K562 (cell line): ENCODE data around the gene TNFSF9. TPM values are rescaled to one million over a fixed set of nuclear protein-coding genes. Genes with fewer than 3 reads are reported as not detected.
A peak's percentile ranks its signal among the peaks of the same experiment; 100 is the strongest.

ENCODE experiments used
- ATAC-seq: fragments of 200-7000 bp; cut with Tn5 transposase; 3 replicates; pipeline ENCODE4 v1.9.1; 2020; ENCODE audit warnings: moderate library complexity
- BruUV-seq: library from RNA; stranded (reverse); fragments of 400-500 nt; replicated peaks from 2 replicates; lab custom pipeline; 2021; lab: Mats Ljungman, UMichigan
- CTCF ChIA-PET: fragments of 300-600 bp; formaldehyde crosslinking; extraction: SDS; loops from one replicate; lab custom pipeline; 2021; ENCODE audit warnings: low intra/inter-chr PET ratio; lab: Yijun Ruan, JAX
- POLR2A ChIA-PET: fragments of 300-600, 350-650 bp; sonication (Branson Sonifier 250); formaldehyde crosslinking; extraction: SDS; loops from one replicate; lab custom pipeline; 2021; ENCODE audit warnings: antibody characterized with exemption, inconsistent platforms; lab: Yijun Ruan, JAX
- DNase-seq, 4 experiments: peaks; one replicate each; pipeline versions ENCODE4 v3.0.0 to v3.0.0-alpha.2; 2011 to 2018; ENCODE audit warnings: low spot score in 3 of 4, mixed read lengths in 3 of 4; ENCODE audit errors: extremely low read depth in 1 of 4
- FAIRE-seq: peaks from 2 replicates; lab custom pipeline; 2011; peaks lifted over from hg19 to GRCh38; lab: Jason Lieb, UNC
- H2AFZ ChIP-seq: 2 replicates; pipeline ENCODE4 v1.6.0; 2011; ENCODE audit warnings: low read depth, low read length, control low read depth, inconsistent platforms
- H3K27ac ChIP-seq: fragments of 200-600 bp; 3 replicates; pipeline ENCODE4 v1.8.0; 2011; ENCODE audit warnings: low read depth, mild to moderate bottlenecking, control low read depth, inconsistent platforms, low read length, moderate library complexity, mixed read lengths; ENCODE audit errors: extremely low read depth
- H3K27me3 ChIP-seq, 2 experiments: fragments of 300-600 bp in 1 of 2; 2 replicates in 1 of 2; 3 replicates in 1 of 2; pipeline versions ENCODE4 v1.6.0 to v1.8.0; 2011; ENCODE audit warnings: inconsistent platforms in 2 of 2, low read length in 2 of 2, mild to moderate bottlenecking in 1 of 2, mixed read lengths in 1 of 2, moderate library complexity in 1 of 2; ENCODE audit not compliant: control insufficient read depth in 2 of 2, insufficient read depth in 2 of 2
- H3K36me3 ChIP-seq: fragments of 300-600 bp; 3 replicates; pipeline ENCODE4 v1.8.0; 2011; ENCODE audit warnings: mild to moderate bottlenecking, low read length, inconsistent platforms; ENCODE audit not compliant: control insufficient read depth, insufficient read depth
- H3K4me1 ChIP-seq, 2 experiments: fragments of 200-600 bp in 1 of 2; replicated peaks in 1 of 2; 2 replicates in 1 of 2; 3 replicates in 1 of 2; pipeline versions ENCODE4 v1.5.1 to v1.8.0; 2011; ENCODE audit warnings: inconsistent platforms in 2 of 2, low read length in 2 of 2, mild to moderate bottlenecking in 1 of 2, mixed read lengths in 1 of 2, moderate library complexity in 1 of 2; ENCODE audit not compliant: control insufficient read depth in 2 of 2, insufficient read depth in 2 of 2
- H3K4me2 ChIP-seq: 2 replicates; pipeline ENCODE4 v1.6.1; 2011; ENCODE audit warnings: low read length, control low read depth, inconsistent platforms, mixed read lengths; ENCODE audit not compliant: insufficient read depth
- H3K4me3 ChIP-seq: fragments of 200-600 bp; sonication (generic), shearing (Covaris generic); 2 replicates; pipeline ENCODE4 v1.5.1; 2016; ENCODE audit warnings: control low read depth, inconsistent platforms
- H3K79me2 ChIP-seq: fragments of 200-600 bp; 3 replicates; pipeline ENCODE4 v1.8.0; 2011; ENCODE audit warnings: low read length, inconsistent platforms; ENCODE audit not compliant: control insufficient read depth, insufficient read depth
- H3K9ac ChIP-seq, 2 experiments: 2 replicates each; pipeline versions ENCODE4 v1.6.0 to v1.6.1; 2011; ENCODE audit warnings: low read depth in 2 of 2, low read length in 2 of 2, control low read depth in 1 of 2, inconsistent platforms in 1 of 2, mild to moderate bottlenecking in 1 of 2, mixed read lengths in 1 of 2; ENCODE audit not compliant: insufficient read depth in 1 of 2
- H3K9me1 ChIP-seq: one replicate; pipeline ENCODE4 v1.6.0; 2011; ENCODE audit warnings: inconsistent platforms, mild to moderate bottlenecking, low read length, moderate library complexity; ENCODE audit not compliant: control insufficient read depth, insufficient read depth
- H3K9me3 ChIP-seq: replicated peaks from 2 replicates; pipeline ENCODE4 v1.5.1; 2011; ENCODE audit warnings: low read depth, low read length, inconsistent platforms; ENCODE audit not compliant: control insufficient read depth, insufficient read depth
- H4K20me1 ChIP-seq: replicated peaks from 2 replicates; pipeline ENCODE4 v1.6.1; 2011; ENCODE audit warnings: low read length, inconsistent platforms, mixed read lengths; ENCODE audit not compliant: control insufficient read depth, insufficient read depth
- ATF7 ChIP-seq: fragments of 450-650 bp; IDR thresholded peaks from 2 replicates; pipeline ENCODE4 v1.7.1; 2014; ENCODE audit warnings: mild to moderate bottlenecking, moderate library complexity
- MYC ChIP-seq, 2 experiments: fragments of 250-450 bp in 1 of 2; sonication (Bioruptor Pico) in 1 of 2; IDR thresholded peaks; 2 replicates each; pipeline versions ENCODE4 v1.5.1 to v1.6.1; 2012 to 2021; ENCODE audit warnings: low read depth in 2 of 2, borderline replicate concordance in 1 of 2, improper control_type of control experiment in 1 of 2, low read length in 1 of 2, mild to moderate bottlenecking in 1 of 2, moderate library complexity in 1 of 2
- NCOA1 ChIP-seq: fragments of 450-650 bp; IDR thresholded peaks from 2 replicates; pipeline ENCODE4 v1.6.1; 2016; ENCODE audit warnings: low read depth
- PBX2 ChIP-seq, 2 experiments: IDR thresholded peaks in 1 of 2; conservative IDR thresholded peaks in 1 of 2; 2 replicates each; pipeline ENCODE4 v1.6.1; 2016; ENCODE audit warnings: low read depth in 2 of 2, mild to moderate bottlenecking in 1 of 2, missing compliant biosample characterization in 1 of 2, missing genetic modification characterization in 1 of 2, moderate library complexity in 1 of 2
- PHTF2 ChIP-seq: fragments of 250-450 bp; sonication (Bioruptor Pico); IDR thresholded peaks from 2 replicates; pipeline ENCODE4 v1.5.0; 2021; ENCODE audit warnings: mild to moderate bottlenecking
- SPI1 ChIP-seq: IDR thresholded peaks from 2 replicates; pipeline ENCODE4 v1.6.1; 2011; ENCODE audit warnings: low read depth, low read length, control low read depth, borderline replicate concordance
- XRCC5 ChIP-seq: fragments of 200-400 bp; formaldehyde crosslinking; IDR thresholded peaks from 2 replicates; pipeline ENCODE4 v1.6.1; 2017; ENCODE audit warnings: low read depth, mild to moderate bottlenecking, low read length
- ZNF766 ChIP-seq: fragments of 200-800 bp; sonication (Bioruptor generic); conservative IDR thresholded peaks from 2 replicates; pipeline ENCODE4 v1.6.1; 2016; ENCODE audit warnings: missing genetic modification characterization, missing compliant biosample characterization
- WGBS: fragments of 100-300 bp; shearing (Covaris generic); methylation state at CpG from one replicate; pipeline ENCODE4 v1.1.6; 2016; ENCODE audit warnings: low coverage, mixed read lengths; ENCODE audit not compliant: insufficient coverage; ENCODE audit errors: missing lambda C conversion rate; 5-methylcytosine and 5-hydroxymethylcytosine counted together
- in situ Hi-C: fragments of 300-500 bp; cut with MboI; formaldehyde crosslinking; loops from 4 replicates; pipeline ENCODE4 v1.15.0; 2018; ENCODE audit warnings: inconsistent platforms, mixed read lengths
- intact Hi-C: fragments of 100-400 bp; cut with micrococcal nuclease; formaldehyde crosslinking; loops from 2 replicates; pipeline ENCODE4 v1.14.2; 2022
- polyA plus RNA-seq, 8 experiments: library from polyadenylated mRNA; depleted of rRNA in 4 of 8; stranded (reverse) in 5 of 8; unstranded in 3 of 8; fragments of >200 nt; fragmentation: Nextera tagmentation in 2 of 8; fragmentation: Illumina TruSeq in 1 of 8; extraction: Ambion mirVana in 2 of 8; extraction: Trizol in 1 of 8; gene quantifications; 2 replicates each; pipeline versions ENCODE4 v1.2.1 to v1.2.3, GENCODE V29; 2011 to 2014; ENCODE audit warnings: inconsistent platforms in 1 of 8, missing spikeins in 1 of 8
- total RNA-seq, 7 experiments: library from RNA; depleted of rRNA in 6 of 7; stranded (reverse); fragments of >200 nt in 6 of 7; fragmentation: Illumina TruSeq in 2 of 7; extraction: Trizol in 2 of 7; gene quantifications; 2 replicates each; pipeline versions ENCODE4 v1.2.1 to v1.2.3, GENCODE V29; 2011 to 2021; ENCODE audit warnings: low replicate concordance in 1 of 7
- TF ChIP-seq, protein P1 (sequence below): fragments of 200-800 bp; sonication (Bioruptor generic); IDR thresholded peaks from 2 replicates; pipeline ENCODE4 v1.6.1; 2017; ENCODE audit warnings: missing genetic modification characterization, missing compliant biosample characterization
- TF ChIP-seq, protein P2 (sequence below): fragments of 450-650 bp; IDR thresholded peaks from 2 replicates; pipeline ENCODE4 v1.6.1; 2018; ENCODE audit not compliant: partially characterized antibody
- TF ChIP-seq, protein P3 (sequence below): fragments of 450-650 bp; IDR thresholded peaks from 2 replicates; pipeline ENCODE4 v1.6.1; 2017; ENCODE audit warnings: mild to moderate bottlenecking, moderate library complexity

The TNFSF9 gene
- total and polyA plus RNA-seq, 9 of the 15 experiments (the other 6 are each of a cell fraction or from before 2014, with no cell fraction given): 1.4 to 17.9 (median 6.5) TPM

GRCh38 chr19:6572217-6572616 is 41.4 kb downstream of the TNFSF9 start:
- Histone ChIP-seq H4K20me1 (no peaks in the 10 kb centered on the region), H3K9me3 (peaks cover 10% of the 10 kb centered on the region), H3K27me3 (no peaks in the 10 kb centered on the region; a peak in 1 of 5 replicates), H3K4me1 (peaks cover 4 to 21% of the 10 kb centered on the region in 2 experiments; a peak in 4 of 5 replicates), H3K36me3 (no peaks in the 10 kb centered on the region), H3K79me2 (no peaks in the 10 kb centered on the region), H3K9me1 (no peaks in the 10 kb centered on the region), H3K4me2 (no peak overlapping the region), H3K4me3 (no peak overlapping the region), H3K9ac (peak overlapping the region in 1 of 2 experiments; percentile 19; a peak in 1 of 4 replicates), H2AFZ (peak overlapping the region; percentile 66; the same call in 1 of the 2 replicates), H3K27ac (0 out of 3 replicates have a peak overlapping the region, but pooled peaks have one; percentile 22)
- 12% methylated on average over 4 of the region's 4 CpGs for WGBS
- DNase-seq: peak in 1 of 4 experiments; percentile 35
- CTCF ChIA-PET: no interaction called here
- POLR2A ChIA-PET: interaction anchor here (0.8 kb wide), 1 partner anchor 119 kb away, joined by 3 read pairs; no protein-coding TSS in a partner anchor
- in situ Hi-C loops: no loop called here
- no TSS peak for BruUV-seq
- no peak for FAIRE-seq
- ATAC-seq: peak; percentile 65
- intact Hi-C loops: no loop called here
- TF ChIP-seq, protein P1, sequence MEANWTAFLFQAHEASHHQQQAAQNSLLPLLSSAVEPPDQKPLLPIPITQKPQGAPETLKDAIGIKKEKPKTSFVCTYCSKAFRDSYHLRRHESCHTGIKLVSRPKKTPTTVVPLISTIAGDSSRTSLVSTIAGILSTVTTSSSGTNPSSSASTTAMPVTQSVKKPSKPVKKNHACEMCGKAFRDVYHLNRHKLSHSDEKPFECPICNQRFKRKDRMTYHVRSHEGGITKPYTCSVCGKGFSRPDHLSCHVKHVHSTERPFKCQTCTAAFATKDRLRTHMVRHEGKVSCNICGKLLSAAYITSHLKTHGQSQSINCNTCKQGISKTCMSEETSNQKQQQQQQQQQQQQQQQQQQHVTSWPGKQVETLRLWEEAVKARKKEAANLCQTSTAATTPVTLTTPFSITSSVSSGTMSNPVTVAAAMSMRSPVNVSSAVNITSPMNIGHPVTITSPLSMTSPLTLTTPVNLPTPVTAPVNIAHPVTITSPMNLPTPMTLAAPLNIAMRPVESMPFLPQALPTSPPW: peak; percentile 30; the same call in 1 of the 2 replicates
- TF ChIP-seq MYC (IDR thresholded peaks at IDR 0.05; ENCODE audit: low read depth, low read length) (peak; percentile 64), MYC (CRISPR knock-in tag; IDR thresholded peaks at IDR 0.05; ENCODE audit: borderline replicate concordance, low read depth) (no peak), NCOA1 (0 out of 2 replicates have a peak, but pooled peaks have one; percentile 48), PHTF2 (CRISPR knock-in tag) (no peak), XRCC5 (no peak), PBX2 (CRISPR knock-in tag; IDR thresholded peaks at IDR 0.05; ENCODE audit: low read depth) (no peak), PBX2 (tag; conservative IDR thresholded peaks at IDR 0.05; ENCODE audit: low read depth) (0 out of 2 replicates have a peak, but pooled peaks have one; percentile 19), ATF7 (peak; percentile 61; the same call in 1 of the 2 replicates), ZNF766 (CRISPR knock-in tag) (0 out of 2 replicates have a peak, but pooled peaks have one; percentile 31), SPI1 (peak; percentile 98)
- TF ChIP-seq, protein P2, sequence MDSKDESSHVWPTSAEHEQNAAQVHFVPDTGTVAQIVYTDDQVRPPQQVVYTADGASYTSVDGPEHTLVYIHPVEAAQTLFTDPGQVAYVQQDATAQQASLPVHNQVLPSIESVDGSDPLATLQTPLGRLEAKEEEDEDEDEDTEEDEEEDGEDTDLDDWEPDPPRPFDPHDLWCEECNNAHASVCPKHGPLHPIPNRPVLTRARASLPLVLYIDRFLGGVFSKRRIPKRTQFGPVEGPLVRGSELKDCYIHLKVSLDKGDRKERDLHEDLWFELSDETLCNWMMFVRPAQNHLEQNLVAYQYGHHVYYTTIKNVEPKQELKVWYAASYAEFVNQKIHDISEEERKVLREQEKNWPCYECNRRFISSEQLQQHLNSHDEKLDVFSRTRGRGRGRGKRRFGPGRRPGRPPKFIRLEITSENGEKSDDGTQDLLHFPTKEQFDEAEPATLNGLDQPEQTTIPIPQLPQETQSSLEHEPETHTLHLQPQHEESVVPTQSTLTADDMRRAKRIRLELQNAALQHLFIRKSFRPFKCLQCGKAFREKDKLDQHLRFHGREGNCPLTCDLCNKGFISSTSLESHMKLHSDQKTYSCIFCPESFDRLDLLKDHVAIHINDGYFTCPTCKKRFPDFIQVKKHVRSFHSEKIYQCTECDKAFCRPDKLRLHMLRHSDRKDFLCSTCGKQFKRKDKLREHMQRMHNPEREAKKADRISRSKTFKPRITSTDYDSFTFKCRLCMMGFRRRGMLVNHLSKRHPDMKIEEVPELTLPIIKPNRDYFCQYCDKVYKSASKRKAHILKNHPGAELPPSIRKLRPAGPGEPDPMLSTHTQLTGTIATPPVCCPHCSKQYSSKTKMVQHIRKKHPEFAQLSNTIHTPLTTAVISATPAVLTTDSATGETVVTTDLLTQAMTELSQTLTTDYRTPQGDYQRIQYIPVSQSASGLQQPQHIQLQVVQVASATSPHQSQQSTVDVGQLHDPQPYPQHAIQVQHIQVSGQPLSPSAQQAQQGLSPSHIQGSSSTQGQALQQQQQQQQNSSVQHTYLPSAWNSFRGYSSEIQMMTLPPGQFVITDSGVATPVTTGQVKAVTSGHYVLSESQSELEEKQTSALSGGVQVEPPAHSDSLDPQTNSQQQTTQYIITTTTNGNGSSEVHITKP: peak; percentile 96
- TF ChIP-seq, protein P3, sequence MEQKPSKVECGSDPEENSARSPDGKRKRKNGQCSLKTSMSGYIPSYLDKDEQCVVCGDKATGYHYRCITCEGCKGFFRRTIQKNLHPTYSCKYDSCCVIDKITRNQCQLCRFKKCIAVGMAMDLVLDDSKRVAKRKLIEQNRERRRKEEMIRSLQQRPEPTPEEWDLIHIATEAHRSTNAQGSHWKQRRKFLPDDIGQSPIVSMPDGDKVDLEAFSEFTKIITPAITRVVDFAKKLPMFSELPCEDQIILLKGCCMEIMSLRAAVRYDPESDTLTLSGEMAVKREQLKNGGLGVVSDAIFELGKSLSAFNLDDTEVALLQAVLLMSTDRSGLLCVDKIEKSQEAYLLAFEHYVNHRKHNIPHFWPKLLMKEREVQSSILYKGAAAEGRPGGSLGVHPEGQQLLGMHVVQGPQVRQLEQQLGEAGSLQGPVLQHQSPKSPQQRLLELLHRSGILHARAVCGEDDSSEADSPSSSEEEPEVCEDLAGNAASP: peak; percentile 77
